Neuronal stem cell (in vitro differentiated cells): ENCODE data around the gene PID1.

Experiments
- DNase-seq: peaks from one replicate; pipeline ENCODE4 v3.0.0-alpha.2; 2013; ENCODE audit warnings: low spot score
- H2AFZ ChIP-seq: one replicate; pipeline ENCODE4 v1.6.1; 2013; ENCODE audit warnings: mild to moderate bottlenecking, low read length, inconsistent platforms
- H2AK5ac ChIP-seq: 2 replicates; pipeline ENCODE4 v1.6.1; 2013; ENCODE audit warnings: low read depth, mild to moderate bottlenecking, inconsistent platforms, low read length, moderate library complexity, mixed read lengths
- H2BK120ac ChIP-seq: 2 replicates; pipeline ENCODE4 v1.6.1; 2013; ENCODE audit warnings: low read depth, mild to moderate bottlenecking, inconsistent platforms, low read length, moderate library complexity, mixed read lengths
- H2BK12ac ChIP-seq: one replicate; pipeline ENCODE4 v1.6.1; 2013; ENCODE audit warnings: low read length, inconsistent platforms
- H2BK15ac ChIP-seq: 2 replicates; pipeline ENCODE4 v1.6.1; 2013; ENCODE audit warnings: mild to moderate bottlenecking, low read length, inconsistent platforms, mixed read lengths
- H2BK5ac ChIP-seq: one replicate; pipeline ENCODE4 v1.6.1; 2013; ENCODE audit warnings: inconsistent platforms, mild to moderate bottlenecking, low read length, moderate library complexity
- H3K14ac ChIP-seq: one replicate; pipeline ENCODE4 v1.6.1; 2013; ENCODE audit warnings: low read length, inconsistent platforms
- H3K18ac ChIP-seq: 2 replicates; pipeline ENCODE4 v1.6.1; 2013; ENCODE audit warnings: low read length, inconsistent platforms
- H3K23ac ChIP-seq: 2 replicates; pipeline ENCODE4 v1.6.1; 2013; ENCODE audit warnings: low read depth, mild to moderate bottlenecking, mixed read lengths, low read length, inconsistent platforms; ENCODE audit not compliant: poor library complexity
- H3K27ac ChIP-seq: replicated peaks from 3 replicates; pipeline ENCODE4 v1.5.1; 2013; ENCODE audit warnings: low read length, inconsistent platforms
- H3K27me3 ChIP-seq, 3 experiments: 2 replicates each; pipeline ENCODE4 v1.6.1; 2013; ENCODE audit warnings: low read length in 3 of 3, mild to moderate bottlenecking in 2 of 3, inconsistent platforms in 1 of 3, low read depth in 1 of 3, mixed read lengths in 1 of 3, moderate library complexity in 1 of 3; ENCODE audit not compliant: control insufficient read depth in 3 of 3, insufficient read depth in 3 of 3
- H3K36me3 ChIP-seq, 2 donors: replicated peaks in 1 of 2; 2 replicates each; pipeline ENCODE4 v1.6.1; 2013; ENCODE audit warnings: low read length in 2 of 2; ENCODE audit not compliant: control insufficient read depth in 2 of 2, insufficient read depth in 2 of 2
- H3K4ac ChIP-seq: 2 replicates; pipeline ENCODE4 v1.6.1; 2013; ENCODE audit warnings: inconsistent platforms, mild to moderate bottlenecking, low read length, moderate library complexity
- H3K4me1 ChIP-seq, 2 donors: 1 replicate in 1 of 2; 2 replicates in 1 of 2; pipeline ENCODE4 v1.6.1; 2013; ENCODE audit warnings: low read length in 2 of 2, low read depth in 1 of 2; ENCODE audit not compliant: control insufficient read depth in 2 of 2, insufficient read depth in 1 of 2
- H3K4me2 ChIP-seq: one replicate; pipeline ENCODE4 v1.6.1; 2013; ENCODE audit warnings: mild to moderate bottlenecking, low read length, inconsistent platforms; ENCODE audit not compliant: insufficient read depth, poor library complexity, severe bottlenecking
- H3K4me3 ChIP-seq, 2 donors: 2 replicates each; pipeline ENCODE4 v1.5.1; 2013; ENCODE audit warnings: low read length in 2 of 2, mild to moderate bottlenecking in 2 of 2, inconsistent platforms in 1 of 2, moderate library complexity in 1 of 2
- H3K79me1 ChIP-seq: one replicate; pipeline ENCODE4 v1.6.1; 2013; ENCODE audit warnings: low read depth, mild to moderate bottlenecking, inconsistent platforms, low read length, moderate library complexity
- H3K9ac ChIP-seq: one replicate; pipeline ENCODE4 v1.6.1; 2013; ENCODE audit warnings: mild to moderate bottlenecking, low read depth, low read length, inconsistent platforms; ENCODE audit not compliant: poor library complexity
- H3K9me3 ChIP-seq, 2 donors: replicated peaks in 1 of 2; 2 replicates each; pipeline versions ENCODE3 to v1.6.1; 2013; ENCODE audit warnings: low read length in 2 of 2, mild to moderate bottlenecking in 2 of 2, inconsistent platforms in 1 of 2, low read depth in 1 of 2, mixed read lengths in 1 of 2, moderate library complexity in 1 of 2; ENCODE audit not compliant: control insufficient read depth in 2 of 2, insufficient read depth in 1 of 2
- H4K8ac ChIP-seq: one replicate; pipeline ENCODE4 v1.6.1; 2013; ENCODE audit warnings: low read depth, mild to moderate bottlenecking, inconsistent platforms, low read length, moderate library complexity
- H4K91ac ChIP-seq: one replicate; pipeline ENCODE4 v1.6.1; 2013; ENCODE audit warnings: low read length, low read depth, mild to moderate bottlenecking, inconsistent platforms; ENCODE audit not compliant: poor library complexity
- whole genome bisulfite sequencing, 2 donors: extraction: QIAGEN DNeasy Blood & Tissue Kit; methylation state at CpG; one replicate each; pipeline ENCODE4 v1.1.7; 2013; ENCODE audit warnings: missing lambda C conversion rate in 2 of 2, mixed read lengths in 1 of 2; ENCODE audit not compliant: insufficient read length in 2 of 2, insufficient replicate concordance in 1 of 2; ENCODE audit errors: extremely low coverage in 2 of 2; 5-methylcytosine and 5-hydroxymethylcytosine counted together

Gene PID1

GRCh38 chr2:229205704-229206103, 65.4 kb downstream of the PID1 start:
- H3K36me3 ChIP-seq = no peaks in the 10 kb centered on the region
- H3K4me2 ChIP-seq = no peak overlapping the region
- H3K4me1 ChIP-seq = peaks cover 0 to 1% of the 10 kb centered on the region in 2 donors
- H2AK5ac ChIP-seq = no peak overlapping the region
- H2BK120ac ChIP-seq = no peak overlapping the region
- H3K4ac ChIP-seq = no peak overlapping the region
- H2AFZ ChIP-seq = no peak overlapping the region
- H2BK5ac ChIP-seq = no peak overlapping the region
- H3K4me3 ChIP-seq = no peak overlapping the region
- H3K27me3 ChIP-seq = no peaks in the 10 kb centered on the region
- no peak overlapping the region for H3K14ac ChIP-seq
- H2BK12ac ChIP-seq = no peak overlapping the region
- no peak for DNase-seq
- WGBS, 2 donors = no CpG with 5 or more reads among the region's 5 CpGs
- H3K18ac ChIP-seq = no peak overlapping the region
- H3K79me1 ChIP-seq = peaks cover under 1% of the 10 kb centered on the region
- H3K9ac ChIP-seq = no peak overlapping the region
- no peak overlapping the region for H4K8ac ChIP-seq
- no peak overlapping the region for H4K91ac ChIP-seq
- H3K27ac ChIP-seq = no peak overlapping the region
- H2BK15ac ChIP-seq = no peak overlapping the region
- H3K23ac ChIP-seq = no peak overlapping the region
- H3K9me3 ChIP-seq = no peaks in the 10 kb centered on the region

- Histone ChIP-seq H4K8ac (no peak overlapping the region), H3K4ac (no peak overlapping the region), H3K79me1 (peaks cover 2% of the 10 kb centered on the region), H3K36me3 (no peaks in the 10 kb centered on the region), H3K4me2 (no peak overlapping the region), H2BK12ac (no peak overlapping the region), H2AFZ (no peak overlapping the region), H2BK5ac (no peak overlapping the region), H3K4me3 (no peak overlapping the region), H3K23ac (no peak overlapping the region), H3K9me3 (no peaks in the 10 kb centered on the region), H3K9ac (no peak overlapping the region), H3K14ac (no peak overlapping the region), H3K18ac (no peak overlapping the region), H4K91ac (no peak overlapping the region), H3K4me1 (no peaks in the 10 kb centered on the region), H2BK15ac (no peak overlapping the region), H2BK120ac (no peak overlapping the region), H2AK5ac (no peak overlapping the region), H3K27ac (no peak overlapping the region), H3K27me3 (no peaks in the 10 kb centered on the region)
- no peak for DNase-seq
- WGBS, 2 donors = no CpG with 5 or more reads among the region's 1 CpG
Measured at GRCh38 chr2:229202646-229203045, 68.4 kb downstream of the PID1 start.

GRCh38 chr2:229201521-229201920, 69.6 kb downstream of the PID1 start:
- Histone ChIP-seq H2BK120ac (no peak overlapping the region), H4K8ac (no peak overlapping the region), H2AFZ (no peak overlapping the region), H3K9me3 (no peaks in the 10 kb centered on the region), H3K23ac (no peak overlapping the region), H3K9ac (no peak overlapping the region), H2BK12ac (no peak overlapping the region), H3K79me1 (peaks cover 2% of the 10 kb centered on the region), H2BK15ac (no peak overlapping the region), H2AK5ac (no peak overlapping the region), H3K14ac (no peak overlapping the region), H2BK5ac (no peak overlapping the region), H3K4me1 (no peaks in the 10 kb centered on the region), H4K91ac (no peak overlapping the region), H3K27me3 (no peaks in the 10 kb centered on the region), H3K36me3 (no peaks in the 10 kb centered on the region), H3K18ac (no peak overlapping the region), H3K27ac (no peak overlapping the region), H3K4me3 (no peak overlapping the region), H3K4me2 (no peak overlapping the region), H3K4ac (no peak overlapping the region)
- DNase-seq = no peak
- WGBS, 2 donors = no CpG with 5 or more reads among the region's 7 CpGs

- no peak overlapping the region for H3K4ac ChIP-seq
- H3K4me1 ChIP-seq = no peaks in the 10 kb centered on the region
- H3K14ac ChIP-seq = no peak overlapping the region
- peaks cover 2% of the 10 kb centered on the region for H3K79me1 ChIP-seq
- no peaks in the 10 kb centered on the region for H3K9me3 ChIP-seq
- H3K4me3 ChIP-seq = no peak overlapping the region
- H2BK120ac ChIP-seq = no peak overlapping the region
- WGBS, 2 donors = no CpG with 5 or more reads among the region's 2 CpGs
- H4K8ac ChIP-seq = no peak overlapping the region
- no peak overlapping the region for H2AK5ac ChIP-seq
- H3K23ac ChIP-seq = no peak overlapping the region
- H3K9ac ChIP-seq = no peak overlapping the region
- no peaks in the 10 kb centered on the region for H3K36me3 ChIP-seq
- H2BK5ac ChIP-seq = no peak overlapping the region
- no peak overlapping the region for H2BK15ac ChIP-seq
- H3K27ac ChIP-seq = no peak overlapping the region
- no peak overlapping the region for H2BK12ac ChIP-seq
- no peak overlapping the region for H4K91ac ChIP-seq
- no peaks in the 10 kb centered on the region for H3K27me3 ChIP-seq
- no peak overlapping the region for H2AFZ ChIP-seq
- DNase-seq = no peak
- H3K18ac ChIP-seq = no peak overlapping the region
- H3K4me2 ChIP-seq = no peak overlapping the region
Measured at GRCh38 chr2:229199267-229199666, 71.8 kb downstream of the PID1 start.
